Tibial artery (tissue), 4 donors: Measurements from ENCODE around the gene BCS1L.

Experiments used
- DNase-seq, 2 donors: peaks; one replicate each; pipeline ENCODE4 v3.0.0-alpha.2; 2019
- H3K27ac ChIP-seq, 2 donors: fragments of 200-600 bp; sonication (generic) in 1 of 2; 1 replicate in 1 of 2; 2 replicates in 1 of 2; pipeline ENCODE4 v1.5.1; 2018 to 2019; ENCODE audit warnings: mild to moderate bottlenecking in 1 of 2
- H3K27me3 ChIP-seq, 2 donors: fragments of 200-600 bp; sonication (generic) in 1 of 2; one replicate each; pipeline versions ENCODE4 v1.5.1 to v1.6.0; 2016 to 2019
- H3K36me3 ChIP-seq, 3 donors: fragments of 200-600 bp; sonication (generic) in 2 of 3; one replicate each; pipeline ENCODE4 v1.5.1; 2016 to 2019; ENCODE audit warnings: mild to moderate bottlenecking in 2 of 3
- H3K4me1 ChIP-seq, 4 donors: fragments of 200-600 bp; sonication (generic) in 2 of 4; 1 replicate in 3 of 4; 2 replicates in 1 of 4; pipeline ENCODE4 v1.5.1; 2016 to 2019
- H3K4me3 ChIP-seq, 2 donors: fragments of 200-600 bp; sonication (generic) in 1 of 2; 1 replicate in 1 of 2; 2 replicates in 1 of 2; pipeline ENCODE4 v1.5.1; 2018 to 2019; ENCODE audit warnings: mild to moderate bottlenecking in 2 of 2
- H3K9me3 ChIP-seq, 3 donors: fragments of 200-600 bp; sonication (generic) in 1 of 3; one replicate each; pipeline ENCODE4 v1.5.1; 2016 to 2019
- intact Hi-C: fragments of 100-400 bp; cut with DNase I; formaldehyde crosslinking; loops from one replicate; pipeline ENCODE4 v1.15.0; 2023; ENCODE audit warnings: low total_unique reads
- TF ChIP-seq, protein P1 (sequence below), 2 experiments: fragments of 200-600 bp in 1 of 2; fragments of 450-650 bp in 1 of 2; IDR thresholded peaks; one replicate each; pipeline ENCODE4 v1.5.1; 2017 to 2019; ENCODE audit warnings: antibody characterized with exemption in 2 of 2, mild to moderate bottlenecking in 1 of 2, moderate library complexity in 1 of 2

Gene BCS1L, protein sequence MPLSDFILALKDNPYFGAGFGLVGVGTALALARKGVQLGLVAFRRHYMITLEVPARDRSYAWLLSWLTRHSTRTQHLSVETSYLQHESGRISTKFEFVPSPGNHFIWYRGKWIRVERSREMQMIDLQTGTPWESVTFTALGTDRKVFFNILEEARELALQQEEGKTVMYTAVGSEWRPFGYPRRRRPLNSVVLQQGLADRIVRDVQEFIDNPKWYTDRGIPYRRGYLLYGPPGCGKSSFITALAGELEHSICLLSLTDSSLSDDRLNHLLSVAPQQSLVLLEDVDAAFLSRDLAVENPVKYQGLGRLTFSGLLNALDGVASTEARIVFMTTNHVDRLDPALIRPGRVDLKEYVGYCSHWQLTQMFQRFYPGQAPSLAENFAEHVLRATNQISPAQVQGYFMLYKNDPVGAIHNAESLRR

DNA sequence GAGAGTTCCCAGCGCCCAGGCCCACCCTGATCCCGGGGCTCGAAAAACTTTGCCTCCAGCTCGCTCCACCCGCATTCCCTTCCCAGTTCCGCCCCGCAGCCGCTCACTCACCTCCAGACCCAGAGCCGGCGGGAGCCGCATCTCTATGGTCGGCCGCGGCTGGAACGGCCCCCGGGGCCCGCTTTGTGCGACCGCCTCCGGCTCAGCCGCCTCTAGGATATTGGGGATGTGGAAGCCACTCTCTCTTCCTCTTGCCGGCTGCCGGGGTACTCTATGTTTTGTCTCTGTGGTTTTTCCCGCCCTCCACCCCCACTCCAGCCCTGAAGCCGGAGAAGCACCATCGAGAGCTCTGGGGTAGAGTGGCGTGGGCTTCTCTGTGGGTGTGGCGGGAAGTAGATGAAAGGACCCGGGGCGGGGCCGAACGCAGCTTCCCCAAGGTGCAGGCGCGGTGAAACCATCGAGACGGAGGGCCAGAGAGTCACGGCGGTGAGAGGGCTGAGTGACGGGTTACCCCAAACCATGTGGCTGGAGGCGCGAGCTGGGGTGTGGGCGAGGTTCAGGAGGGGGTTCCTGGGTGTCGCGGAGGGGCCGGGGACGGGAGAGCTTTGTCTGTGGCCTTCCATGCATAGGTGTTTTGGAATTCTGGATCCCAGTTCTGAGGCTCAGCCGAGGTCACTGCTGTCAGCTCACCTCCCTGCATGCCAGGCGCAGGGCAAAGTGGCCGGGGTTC is at the start of gene BCS1L, which contains the start of gene ZNF142:
Gene BCS1L (plus strand): TSS at position 426 of the 730 bp plus-strand sequence. CDS start 1,305 bp downstream, outside the sequence.
Gene ZNF142 (minus strand): TSS at position 366 of the 730 bp plus-strand sequence. CDS start 3,194 bp downstream, outside the sequence.
- H3K27ac ChIP-seq, result peak within 1 kb of the TSS; percentile 77 to 79
- intact Hi-C loops, result no loop called here

DNA sequence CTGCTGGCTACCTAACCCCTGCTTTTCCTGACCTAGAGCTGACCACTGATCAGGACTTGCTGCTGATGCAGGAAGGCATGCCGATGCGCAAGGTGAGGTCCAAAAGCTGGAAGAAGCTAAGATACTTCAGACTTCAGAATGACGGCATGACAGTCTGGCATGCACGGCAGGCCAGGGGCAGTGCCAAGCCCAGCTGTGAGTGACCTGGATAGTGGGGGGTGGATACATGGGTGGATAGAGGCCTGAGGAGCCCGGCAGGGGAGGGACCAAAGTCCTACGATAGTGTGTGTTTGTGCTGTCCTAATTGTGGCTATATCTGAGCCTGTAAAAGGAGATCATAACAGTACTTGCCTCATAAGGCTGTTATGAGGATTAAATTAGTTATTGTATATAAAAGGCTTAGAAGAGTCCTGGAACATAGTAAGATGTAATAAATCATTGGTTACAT is 43.6 kb upstream of the BCS1L start:
- H3K36me3 ChIP-seq, result peaks cover 0 to 4% (median 0%) of the 10 kb centered on the region in 3 donors
- intact Hi-C loops, result no loop called here

More for the DNA sequence above, at the start of gene BCS1L, which contains the start of gene ZNF142:
- peak; percentile 94 for DNase-seq
- H3K9me3 ChIP-seq, result no peaks in the 10 kb centered on the region
- H3K36me3 ChIP-seq, result peaks cover 42 to 55% (median 52%) of the 10 kb centered on the region in 3 donors
- TF ChIP-seq, protein P1, sequence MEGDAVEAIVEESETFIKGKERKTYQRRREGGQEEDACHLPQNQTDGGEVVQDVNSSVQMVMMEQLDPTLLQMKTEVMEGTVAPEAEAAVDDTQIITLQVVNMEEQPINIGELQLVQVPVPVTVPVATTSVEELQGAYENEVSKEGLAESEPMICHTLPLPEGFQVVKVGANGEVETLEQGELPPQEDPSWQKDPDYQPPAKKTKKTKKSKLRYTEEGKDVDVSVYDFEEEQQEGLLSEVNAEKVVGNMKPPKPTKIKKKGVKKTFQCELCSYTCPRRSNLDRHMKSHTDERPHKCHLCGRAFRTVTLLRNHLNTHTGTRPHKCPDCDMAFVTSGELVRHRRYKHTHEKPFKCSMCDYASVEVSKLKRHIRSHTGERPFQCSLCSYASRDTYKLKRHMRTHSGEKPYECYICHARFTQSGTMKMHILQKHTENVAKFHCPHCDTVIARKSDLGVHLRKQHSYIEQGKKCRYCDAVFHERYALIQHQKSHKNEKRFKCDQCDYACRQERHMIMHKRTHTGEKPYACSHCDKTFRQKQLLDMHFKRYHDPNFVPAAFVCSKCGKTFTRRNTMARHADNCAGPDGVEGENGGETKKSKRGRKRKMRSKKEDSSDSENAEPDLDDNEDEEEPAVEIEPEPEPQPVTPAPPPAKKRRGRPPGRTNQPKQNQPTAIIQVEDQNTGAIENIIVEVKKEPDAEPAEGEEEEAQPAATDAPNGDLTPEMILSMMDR (IDR thresholded peaks at IDR 0.05), result no peak
- no peaks in the 10 kb centered on the region for H3K27me3 ChIP-seq
- peak within 1 kb of the TSS; percentile 77 to 83 for H3K4me3 ChIP-seq
- H3K4me1 ChIP-seq, result peaks cover 0 to 22% (median 12%) of the 10 kb centered on the region in 4 donors

DNA sequence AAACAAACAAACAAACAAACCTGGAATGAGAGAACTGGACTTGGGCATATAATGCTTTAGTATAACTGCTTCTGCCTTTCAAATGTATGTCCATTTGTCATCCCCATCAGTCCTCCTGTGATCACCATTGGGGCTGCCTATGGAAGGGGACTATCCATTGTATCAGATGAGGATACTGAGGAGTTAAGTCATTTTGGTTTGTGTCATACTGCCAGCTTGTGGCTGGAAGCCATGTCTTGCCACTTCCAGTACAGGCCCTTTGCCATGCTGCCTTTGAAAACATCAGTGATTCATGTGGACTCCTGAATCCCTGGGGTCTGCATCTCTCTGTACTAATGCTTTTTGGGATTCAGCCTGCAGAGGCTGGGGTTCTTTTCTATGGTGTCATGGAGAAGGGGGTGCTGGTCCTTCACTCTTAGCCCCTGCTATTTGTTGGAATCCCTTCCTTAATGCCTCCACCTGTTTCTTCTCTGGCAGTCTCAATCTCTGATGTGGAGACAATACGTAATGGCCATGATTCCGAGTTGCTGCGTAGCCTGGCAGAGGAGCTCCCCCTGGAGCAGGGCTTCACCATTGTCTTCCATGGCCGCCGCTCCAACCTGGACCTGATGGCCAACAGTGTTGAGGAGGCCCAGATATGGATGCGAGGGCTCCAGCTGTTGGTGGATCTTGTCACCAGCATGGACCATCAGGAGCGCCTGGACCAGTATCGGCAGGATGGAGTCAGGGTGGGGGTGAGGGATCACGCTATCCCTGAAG is 41.2 kb upstream of the BCS1L start:
- no peak overlapping the region for H3K27ac ChIP-seq
- TF ChIP-seq, protein P1 (IDR thresholded peaks at IDR 0.05), result no peak
- no peaks in the 10 kb centered on the region for H3K9me3 ChIP-seq
- DNase-seq, result no peak
- no peaks in the 10 kb centered on the region for H3K27me3 ChIP-seq
- H3K36me3 ChIP-seq, result peaks cover 0 to 4% (median 0%) of the 10 kb centered on the region in 3 donors
- intact Hi-C loops, result no loop called here
- no peaks in the 10 kb centered on the region for H3K4me1 ChIP-seq
- no peak overlapping the region for H3K4me3 ChIP-seq

More for the DNA sequence above, 43.6 kb upstream of the BCS1L start:
- H3K4me3 ChIP-seq, result no peak overlapping the region
- TF ChIP-seq, protein P1 (IDR thresholded peaks at IDR 0.05), result no peak
- no peaks in the 10 kb centered on the region for H3K27me3 ChIP-seq
- no peak for DNase-seq
- no peaks in the 10 kb centered on the region for H3K9me3 ChIP-seq
- no peaks in the 10 kb centered on the region for H3K4me1 ChIP-seq
- no peak overlapping the region for H3K27ac ChIP-seq

DNA sequence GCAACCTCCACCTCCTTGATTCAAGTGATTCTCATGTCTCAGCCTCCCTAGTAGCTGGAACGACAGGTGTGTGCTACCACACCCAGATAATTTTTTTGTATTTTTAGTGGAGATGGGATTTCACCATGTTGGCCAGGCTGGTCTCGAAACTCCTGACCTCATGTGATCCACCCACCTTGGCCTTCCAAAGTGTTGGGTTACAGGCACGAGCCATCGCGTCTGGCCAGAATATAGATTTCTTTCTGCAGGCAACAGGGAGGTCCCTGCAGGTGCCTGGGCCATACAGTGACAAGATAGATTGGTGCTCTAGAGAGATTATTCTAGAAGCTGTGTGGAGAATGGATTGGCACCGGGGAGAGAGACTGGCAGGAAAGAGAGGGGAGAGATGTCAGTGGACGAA is 38.5 kb upstream of the BCS1L start:
- H3K27me3 ChIP-seq, result no peaks in the 10 kb centered on the region
- no peaks in the 10 kb centered on the region for H3K9me3 ChIP-seq
- H3K4me1 ChIP-seq, result no peaks in the 10 kb centered on the region
- H3K27ac ChIP-seq, result no peak overlapping the region
- intact Hi-C loops, result no loop called here
- H3K36me3 ChIP-seq, result no peaks in the 10 kb centered on the region
- DNase-seq, result no peak
- H3K4me3 ChIP-seq, result no peak overlapping the region
- TF ChIP-seq, protein P1 (IDR thresholded peaks at IDR 0.05), result no peak
